Transverse colon (tissue), 4 donors: ENCODE measurements around the gene STT3A.

Experiments used
- CTCF ChIP-seq, 5 experiments: fragments of 200-600 bp in 3 of 5; fragments of 450-650 bp in 2 of 5; sonication (generic) in 3 of 5; IDR thresholded peaks; 1 replicate in 2 of 5; 2 replicates in 3 of 5; pipeline ENCODE4 v1.5.1; 2016 to 2017; ENCODE audit warnings: antibody characterized with exemption in 5 of 5, inconsistent platforms in 3 of 5, mild to moderate bottlenecking in 2 of 5, moderate library complexity in 1 of 5
- EP300 ChIP-seq: sonication (generic); formaldehyde crosslinking; IDR thresholded peaks from one replicate; pipeline ENCODE4 v1.6.1; 2017; ENCODE audit warnings: antibody characterized with exemption, low read depth
- POLR2A ChIP-seq: fragments of 450-650 bp; IDR thresholded peaks from one replicate; pipeline ENCODE4 v1.6.1; 2016; ENCODE audit warnings: antibody characterized with exemption, mild to moderate bottlenecking, moderate library complexity
- POLR2AphosphoS5 ChIP-seq, 3 donors: sonication (generic); formaldehyde crosslinking; IDR thresholded peaks; one replicate each; pipeline ENCODE4 v1.6.1; 2016; ENCODE audit warnings: antibody characterized with exemption in 3 of 3

DNA sequence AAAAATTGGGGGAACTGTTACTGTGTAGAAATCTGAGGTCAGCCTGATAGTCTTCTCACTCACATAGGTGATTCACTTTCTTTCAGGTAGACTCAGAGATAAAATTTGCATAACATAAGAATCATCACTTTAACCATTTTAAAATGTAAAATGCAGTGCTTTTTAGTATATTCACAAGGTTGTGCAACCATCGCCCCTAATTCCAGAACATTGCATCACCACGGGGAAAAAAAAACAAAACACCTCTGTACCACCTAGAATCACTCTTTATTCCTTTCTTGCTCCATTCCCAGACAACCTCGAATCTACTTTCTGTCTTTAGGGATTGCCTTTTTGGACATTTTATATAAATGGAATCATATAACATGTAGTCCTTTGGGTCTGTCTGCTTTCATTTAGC is 53.2 kb downstream of the STT3A start:
- TF ChIP-seq CTCF (IDR thresholded peaks at IDR 0.05) = no peak
- no peak for TF ChIP-seq POLR2A
- TF ChIP-seq POLR2AphosphoS5 (IDR thresholded peaks at IDR 0.05) = no peak
- no peak for TF ChIP-seq EP300
